Vagina (tissue), 2 donors: ENCODE results near the gene CFDP1.

Experiments
- CTCF ChIP-seq, 3 experiments: fragments of 450-650 bp in 2 of 3; fragments of 200-600 bp in 1 of 3; sonication (generic) in 1 of 3; IDR thresholded peaks; one replicate each; pipeline ENCODE4 v1.5.1; 2017 to 2019; ENCODE audit warnings: antibody characterized with exemption in 3 of 3, mild to moderate bottlenecking in 2 of 3, moderate library complexity in 2 of 3
- POLR2A ChIP-seq, 2 donors: fragments of 450-650 bp; IDR thresholded peaks; one replicate each; pipeline ENCODE4 v1.6.1; 2017; ENCODE audit warnings: antibody characterized with exemption in 2 of 2, mild to moderate bottlenecking in 2 of 2, moderate library complexity in 2 of 2
- POLR2AphosphoS5 ChIP-seq, 2 donors: sonication (generic); formaldehyde crosslinking; IDR thresholded peaks; one replicate each; pipeline ENCODE4 v1.9.0; 2017; ENCODE audit warnings: antibody characterized with exemption in 2 of 2, mild to moderate bottlenecking in 2 of 2, low read depth in 1 of 2; ENCODE audit not compliant: insufficient read depth in 1 of 2

DNA sequence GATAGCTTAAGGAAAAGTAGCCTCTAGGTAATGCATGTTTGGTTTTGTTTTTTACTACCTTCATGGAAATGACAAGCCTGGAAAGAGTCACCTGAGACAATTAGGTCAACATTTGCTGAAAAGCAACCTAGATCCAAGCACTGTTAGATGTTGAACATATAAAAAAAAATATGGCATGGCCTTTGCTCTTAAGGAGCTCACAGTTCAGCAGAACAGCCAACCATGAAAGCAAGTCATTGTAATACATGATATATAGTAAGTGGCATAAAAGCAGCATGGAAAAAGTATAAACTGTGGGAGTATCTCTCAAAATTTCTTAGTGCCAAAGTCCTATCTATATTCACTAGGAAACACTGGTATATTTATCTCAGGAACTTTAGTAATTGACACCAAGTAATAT lies 31.6 kb downstream of the CFDP1 start:
- TF ChIP-seq CTCF (IDR thresholded peaks at IDR 0.05) (no peak), POLR2AphosphoS5 (IDR thresholded peaks at IDR 0.05; ENCODE audit: insufficient read depth in 1 of 2, low read depth in 1 of 2) (no peak), POLR2A (IDR thresholded peaks at IDR 0.05) (no peak)
